A673 (cell line): ENCODE data around the gene IAH1. TPM values are rescaled to one million over a fixed set of nuclear protein-coding genes. Genes with fewer than 3 reads are reported as not detected.

Source experiments
- BruUV-seq: library from RNA; stranded (reverse); fragments of 400-500 nt; replicated peaks from 2 replicates; lab custom pipeline; 2021; lab: Mats Ljungman, UMichigan
- CTCF ChIA-PET: fragments of 300-600 bp; sonication (Branson Sonifier 250); formaldehyde crosslinking; loops from one replicate; lab custom pipeline; 2022; ENCODE audit warnings: antibody characterized with exemption; lab: Charles Lee
- POLR2A ChIA-PET: fragments of 300-600 bp; sonication (Branson Sonifier 250); formaldehyde crosslinking; loops from one replicate; lab custom pipeline; 2022; ENCODE audit warnings: antibody characterized with exemption; ENCODE audit not compliant: low non-redundant PET; lab: Charles Lee
- DNase-seq: peaks from one replicate; pipeline ENCODE4 v3.0.0-alpha.2; 2015; ENCODE audit warnings: low spot score
- H3K27ac ChIP-seq: fragments of 200-600 bp; sonication (generic); 2 replicates; pipeline ENCODE4 v1.5.1; 2016; ENCODE audit warnings: mixed run types, low read depth, mild to moderate bottlenecking, mixed read lengths, antibody characterized with exemption, low read length; ENCODE audit not compliant: poor library complexity, severe bottlenecking
- H3K27me3 ChIP-seq: fragments of 200-600 bp; sonication (generic); replicated peaks from 2 replicates; pipeline ENCODE4 v1.6.1; 2017; ENCODE audit warnings: mixed run types, low read depth, mild to moderate bottlenecking, mixed read lengths, antibody characterized with exemption, low read length; ENCODE audit not compliant: insufficient read depth, poor library complexity
- H3K36me3 ChIP-seq: fragments of 200-600 bp; sonication (generic); 2 replicates; pipeline ENCODE4 v1.6.1; 2016; ENCODE audit warnings: mixed run types, mild to moderate bottlenecking, mixed read lengths, antibody characterized with exemption, low read length; ENCODE audit not compliant: insufficient read depth, poor library complexity, severe bottlenecking
- H3K4me1 ChIP-seq: fragments of 200-600 bp; sonication (generic); 2 replicates; pipeline ENCODE4 v1.6.1; 2017; ENCODE audit warnings: mixed run types, mild to moderate bottlenecking, mixed read lengths, antibody characterized with exemption, low read length; ENCODE audit not compliant: insufficient read depth, poor library complexity, severe bottlenecking
- H3K4me3 ChIP-seq: fragments of 200-600 bp; sonication (generic); 2 replicates; pipeline ENCODE4 v1.5.1; 2016; ENCODE audit warnings: low read depth, mixed run types, mild to moderate bottlenecking, mixed read lengths, low read length; ENCODE audit not compliant: poor library complexity, severe bottlenecking
- H3K9me3 ChIP-seq: fragments of 200-600 bp; sonication (generic); 2 replicates; pipeline ENCODE4 v1.6.1; 2016; ENCODE audit warnings: mixed run types, low read depth, mild to moderate bottlenecking, mixed read lengths, antibody characterized with exemption, low read length; ENCODE audit not compliant: poor library complexity, severe bottlenecking
- EZH2 ChIP-seq: fragments of 200-600 bp; sonication (generic); IDR thresholded peaks from 2 replicates; pipeline ENCODE4 v1.6.1; 2017; ENCODE audit warnings: borderline replicate concordance, low read depth, mild to moderate bottlenecking, mixed read lengths, antibody characterized with exemption, low read length; ENCODE audit not compliant: poor library complexity, severe bottlenecking
- intact Hi-C: fragments of 100-400 bp; cut with micrococcal nuclease; formaldehyde crosslinking; loops from one replicate; pipeline ENCODE4 v1.10.0; 2022; ENCODE audit not compliant: unreplicated experiment
- total RNA-seq: library from RNA; stranded (reverse); gene quantifications from 2 replicates; pipeline ENCODE4 v1.2.3, GENCODE V29; 2021
- TF ChIP-seq, protein P1 (sequence below): fragments of 300-800, 200-600 bp; sonication (generic); conservative IDR thresholded peaks from 2 replicates; pipeline ENCODE4 v1.5.1; 2017; ENCODE audit warnings: low read depth, mild to moderate bottlenecking, antibody characterized with exemption, low read length, moderate library complexity, mixed read lengths

The IAH1 gene
- total RNA-seq, 1 experiment from 2014 or later, result 54.9 TPM

DNA sequence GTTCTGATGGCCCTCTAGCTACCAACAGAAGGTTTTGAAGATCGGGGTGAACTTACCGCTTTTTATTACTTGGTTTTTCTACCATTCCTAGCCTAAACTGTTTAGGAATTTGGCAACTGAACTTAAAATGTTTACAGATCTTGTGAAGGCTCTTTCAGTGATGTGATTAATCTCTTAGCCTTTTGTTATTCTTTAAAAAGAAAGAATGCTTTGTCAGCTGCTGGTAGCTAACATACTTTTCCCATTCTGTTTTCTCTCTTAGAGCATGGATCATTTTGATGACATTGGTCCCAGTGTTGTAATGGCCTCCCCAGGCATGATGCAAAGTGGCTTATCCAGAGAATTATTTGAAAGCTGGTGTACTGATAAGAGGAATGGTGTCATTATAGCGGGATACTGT is 32.8 kb upstream of the IAH1 start:
- Histone ChIP-seq H3K4me1 (no peaks in the 10 kb centered on the region), H3K36me3 (peaks cover 73% of the 10 kb centered on the region), H3K4me3 (no peak overlapping the region), H3K27me3 (no peaks in the 10 kb centered on the region), H3K27ac (no peak overlapping the region), H3K9me3 (no peaks in the 10 kb centered on the region)
- TF ChIP-seq, protein P1, sequence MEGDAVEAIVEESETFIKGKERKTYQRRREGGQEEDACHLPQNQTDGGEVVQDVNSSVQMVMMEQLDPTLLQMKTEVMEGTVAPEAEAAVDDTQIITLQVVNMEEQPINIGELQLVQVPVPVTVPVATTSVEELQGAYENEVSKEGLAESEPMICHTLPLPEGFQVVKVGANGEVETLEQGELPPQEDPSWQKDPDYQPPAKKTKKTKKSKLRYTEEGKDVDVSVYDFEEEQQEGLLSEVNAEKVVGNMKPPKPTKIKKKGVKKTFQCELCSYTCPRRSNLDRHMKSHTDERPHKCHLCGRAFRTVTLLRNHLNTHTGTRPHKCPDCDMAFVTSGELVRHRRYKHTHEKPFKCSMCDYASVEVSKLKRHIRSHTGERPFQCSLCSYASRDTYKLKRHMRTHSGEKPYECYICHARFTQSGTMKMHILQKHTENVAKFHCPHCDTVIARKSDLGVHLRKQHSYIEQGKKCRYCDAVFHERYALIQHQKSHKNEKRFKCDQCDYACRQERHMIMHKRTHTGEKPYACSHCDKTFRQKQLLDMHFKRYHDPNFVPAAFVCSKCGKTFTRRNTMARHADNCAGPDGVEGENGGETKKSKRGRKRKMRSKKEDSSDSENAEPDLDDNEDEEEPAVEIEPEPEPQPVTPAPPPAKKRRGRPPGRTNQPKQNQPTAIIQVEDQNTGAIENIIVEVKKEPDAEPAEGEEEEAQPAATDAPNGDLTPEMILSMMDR, result no peak
- TF ChIP-seq EZH2, result no peak
- BruUV-seq, result no TSS peak
- POLR2A ChIA-PET, result no interaction called here
- CTCF ChIA-PET, result no interaction called here
- intact Hi-C loops, result no loop called here
- DNase-seq, result no peak

DNA sequence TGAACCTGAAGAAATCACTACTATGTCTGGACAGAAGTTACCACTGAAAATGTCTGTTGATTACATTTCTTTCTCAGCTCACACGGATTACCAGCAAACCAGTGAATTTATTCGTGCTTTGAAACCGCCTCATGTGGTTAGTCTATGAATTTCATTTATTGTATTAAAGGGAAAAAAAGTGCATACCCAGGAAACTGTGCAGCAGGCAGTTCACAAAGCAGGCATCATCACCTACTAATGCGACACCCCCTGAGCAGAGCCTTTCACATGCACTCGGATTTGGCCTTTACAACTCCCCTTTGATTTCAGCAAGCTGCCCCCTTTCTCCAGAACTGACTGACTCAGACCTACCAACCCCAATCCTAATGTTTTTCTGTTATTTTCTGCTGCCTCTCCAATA is 30.8 kb upstream of the IAH1 start:
- peaks cover 57% of the 10 kb centered on the region for H3K36me3 ChIP-seq
- intact Hi-C loops, result no loop called here
- no peak for DNase-seq

DNA sequence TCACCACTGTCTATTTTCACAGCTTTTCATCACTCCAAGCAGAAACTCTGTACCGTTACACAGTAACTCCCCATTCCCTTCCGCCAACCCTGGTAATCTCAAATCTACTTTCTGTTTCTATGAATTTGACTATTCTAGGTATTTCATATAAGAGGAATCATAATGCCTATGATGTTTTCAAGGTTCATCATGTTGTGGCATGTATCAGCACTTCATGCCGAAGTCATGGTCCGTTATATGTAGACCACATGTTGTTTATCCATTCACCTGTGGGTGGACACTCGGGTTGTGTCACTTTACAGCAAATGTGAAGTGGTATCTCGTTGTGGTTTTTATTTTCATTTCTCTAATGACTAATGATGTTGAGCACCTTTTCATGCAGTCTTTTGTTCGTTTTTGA is 29.3 kb upstream of the IAH1 start:
- Histone ChIP-seq H3K27me3 (no peaks in the 10 kb centered on the region), H3K36me3 (peaks cover 43% of the 10 kb centered on the region), H3K4me1 (no peaks in the 10 kb centered on the region), H3K4me3 (no peak overlapping the region), H3K27ac (no peak overlapping the region), H3K9me3 (no peaks in the 10 kb centered on the region)
- CTCF ChIA-PET, result no interaction called here
- TF ChIP-seq EZH2, result no peak
- TF ChIP-seq, protein P1, result no peak
- POLR2A ChIA-PET, result no interaction called here
- no peak for DNase-seq
- BruUV-seq, result no TSS peak
- intact Hi-C loops, result no loop called here

More for the DNA sequence above, 30.8 kb upstream of the IAH1 start:
- Histone ChIP-seq H3K4me1 (no peaks in the 10 kb centered on the region), H3K27ac (no peak overlapping the region), H3K9me3 (no peaks in the 10 kb centered on the region), H3K27me3 (no peaks in the 10 kb centered on the region), H3K4me3 (no peak overlapping the region)
- CTCF ChIA-PET, result no interaction called here
- no peak for TF ChIP-seq EZH2
- TF ChIP-seq, protein P1, result no peak
- no TSS peak for BruUV-seq
- POLR2A ChIA-PET, result no interaction called here
